IMR-90 (cell line): ENCODE data around the gene CATSPERE. TPM values are rescaled to one million over a fixed set of nuclear protein-coding genes. Genes with fewer than 3 reads are reported as not detected.
A peak's percentile ranks its signal among the peaks of the same experiment; 100 is the strongest.

ENCODE experiments used
- ATAC-seq: fragments of 200-7000 bp; cut with Tn5 transposase; 2 replicates; pipeline ENCODE4 v1.9.1; 2020; ENCODE audit warnings: low read depth, mild to moderate bottlenecking, moderate library complexity
- BruUV-seq: library from RNA; stranded (reverse); fragments of 400-500 nt; replicated peaks from 2 replicates; lab custom pipeline; 2021; lab: Mats Ljungman, UMichigan
- CTCF ChIA-PET: fragments of 300-600 bp; formaldehyde crosslinking; extraction: SDS; loops from one replicate; lab custom pipeline; 2021; ENCODE audit warnings: antibody characterized with exemption; lab: Yijun Ruan, JAX
- POLR2A ChIA-PET: fragments of 300-600 bp; sonication (Branson Sonifier 250); formaldehyde crosslinking; loops from one replicate; lab custom pipeline; 2022; ENCODE audit warnings: antibody characterized with exemption; ENCODE audit not compliant: unreplicated experiment; lab: Charles Lee
- DNase-seq: peaks from one replicate; pipeline ENCODE4 v3.0.0; 2013
- H2AFZ ChIP-seq: replicated peaks from 2 replicates; pipeline ENCODE3; 2013; ENCODE audit warnings: low read length, mild to moderate bottlenecking; ENCODE audit not compliant: poor library complexity
- H2AK5ac ChIP-seq: 2 replicates; pipeline ENCODE4 v1.6.1; 2013; ENCODE audit warnings: low read depth, low read length, inconsistent platforms
- H2AK9ac ChIP-seq: replicated peaks from 2 replicates; pipeline ENCODE3; 2013; ENCODE audit warnings: mild to moderate bottlenecking, low read depth, low read length, moderate library complexity; ENCODE audit not compliant: poor library complexity
- H2BK120ac ChIP-seq: 2 replicates; pipeline ENCODE4 v1.6.1; 2013; ENCODE audit warnings: low read depth, low read length, inconsistent platforms
- H2BK15ac ChIP-seq: 3 replicates; pipeline ENCODE4 v1.6.1; 2013; ENCODE audit warnings: low read depth, low read length, inconsistent platforms
- H2BK20ac ChIP-seq: 2 replicates; pipeline ENCODE4 v1.6.1; 2013; ENCODE audit warnings: low read depth, mild to moderate bottlenecking, inconsistent platforms, low read length, moderate library complexity
- H2BK5ac ChIP-seq: 2 replicates; pipeline ENCODE4 v1.6.1; 2013; ENCODE audit warnings: mild to moderate bottlenecking, low read depth, low read length, inconsistent platforms; ENCODE audit not compliant: poor library complexity, severe bottlenecking
- H3K14ac ChIP-seq: replicated peaks from 2 replicates; pipeline ENCODE4 v1.6.1; 2013; ENCODE audit warnings: low read depth, low read length, inconsistent platforms
- H3K18ac ChIP-seq: 2 replicates; pipeline ENCODE4 v1.6.1; 2013; ENCODE audit warnings: low read depth, low read length, control low read depth
- H3K23ac ChIP-seq: 2 replicates; pipeline ENCODE4 v1.6.1; 2013; ENCODE audit warnings: low read depth, low read length, inconsistent platforms
- H3K27ac ChIP-seq: 2 replicates; pipeline ENCODE4 v1.5.1; 2013; ENCODE audit warnings: mild to moderate bottlenecking, control low read depth, low read length; ENCODE audit not compliant: insufficient read depth
- H3K27me3 ChIP-seq: 2 replicates; pipeline ENCODE4 v1.6.1; 2013; ENCODE audit warnings: low read length; ENCODE audit not compliant: control insufficient read depth, insufficient read depth
- H3K36me3 ChIP-seq: 2 replicates; pipeline ENCODE4 v1.6.1; 2013; ENCODE audit warnings: low read length, mixed read lengths; ENCODE audit not compliant: control insufficient read depth, insufficient read depth
- H3K4ac ChIP-seq: 2 replicates; pipeline ENCODE4 v1.6.1; 2013; ENCODE audit warnings: low read depth, low read length, inconsistent platforms
- H3K4me1 ChIP-seq: 2 replicates; pipeline ENCODE4 v1.6.1; 2013; ENCODE audit warnings: low read length, mixed read lengths; ENCODE audit not compliant: control insufficient read depth, insufficient read depth
- H3K4me2 ChIP-seq: 2 replicates; pipeline ENCODE4 v1.6.1; 2013; ENCODE audit warnings: low read depth, mild to moderate bottlenecking, control low read depth, low read length, moderate library complexity
- H3K4me3 ChIP-seq: 2 replicates; pipeline ENCODE4 v1.5.1; 2013; ENCODE audit warnings: low read depth, mild to moderate bottlenecking, control low read depth, low read length, moderate library complexity; ENCODE audit not compliant: insufficient read depth
- H3K56ac ChIP-seq: 2 replicates; pipeline ENCODE4 v1.6.1; 2013; ENCODE audit warnings: low read length, inconsistent platforms; ENCODE audit not compliant: insufficient read depth; ENCODE audit errors: extremely low read depth
- H3K79me1 ChIP-seq, 2 experiments: 2 replicates each; pipeline ENCODE4 v1.6.1; 2013; ENCODE audit warnings: low read length in 2 of 2, inconsistent platforms in 1 of 2, low read depth in 1 of 2
- H3K9ac ChIP-seq: 2 replicates; pipeline ENCODE4 v1.6.1; 2013; ENCODE audit warnings: low read depth, low read length, control low read depth
- H3K9me1 ChIP-seq: 2 replicates; pipeline ENCODE4 v1.6.1; 2013; ENCODE audit warnings: low read length, inconsistent platforms; ENCODE audit not compliant: insufficient read depth
- H3K9me3 ChIP-seq: 2 replicates; pipeline ENCODE4 v1.6.1; 2013; ENCODE audit warnings: low read length; ENCODE audit not compliant: control insufficient read depth, insufficient read depth
- H4K20me1 ChIP-seq: 2 replicates; pipeline ENCODE4 v1.6.1; 2013; ENCODE audit warnings: low read length, inconsistent platforms; ENCODE audit not compliant: insufficient read depth
- H4K5ac ChIP-seq: 2 replicates; pipeline ENCODE4 v1.6.1; 2013; ENCODE audit warnings: mild to moderate bottlenecking, low read depth, low read length, control low read depth
- H4K8ac ChIP-seq, 2 experiments: 2 replicates each; pipeline ENCODE4 v1.6.1; 2013; ENCODE audit warnings: low read depth in 2 of 2, low read length in 2 of 2, control low read depth in 1 of 2, inconsistent platforms in 1 of 2
- H4K91ac ChIP-seq: 2 replicates; pipeline ENCODE4 v1.6.1; 2013; ENCODE audit warnings: low read depth, low read length, inconsistent platforms; ENCODE audit not compliant: insufficient read depth
- BHLHE40 ChIP-seq: fragments of 150-350 bp; IDR thresholded peaks from 2 replicates; pipeline ENCODE4 v1.6.1; 2016; ENCODE audit warnings: mild to moderate bottlenecking, low read depth, low read length
- CEBPB ChIP-seq: IDR thresholded peaks from 2 replicates; pipeline ENCODE4 v1.6.1; 2012; ENCODE audit warnings: low read depth, low read length, improper control_type of control experiment
- CTCF ChIP-seq: conservative IDR thresholded peaks from 2 replicates; pipeline ENCODE4 v1.5.1; 2012; ENCODE audit warnings: mild to moderate bottlenecking, low read depth, low read length, improper control_type of control experiment
- FOS ChIP-seq: fragments of 150-350 bp; IDR thresholded peaks from 2 replicates; pipeline ENCODE4 v1.6.1; 2016; ENCODE audit warnings: low read depth, low read length
- MAFK ChIP-seq: IDR thresholded peaks from 2 replicates; pipeline ENCODE4 v1.6.1; 2012; ENCODE audit warnings: low read depth, low read length, improper control_type of control experiment
- NFE2L2 ChIP-seq: fragments of 150-350 bp; IDR thresholded peaks from 2 replicates; pipeline ENCODE4 v1.6.1; 2016; ENCODE audit warnings: low read depth, mild to moderate bottlenecking, low read length
- POLR2A ChIP-seq: IDR thresholded peaks from 2 replicates; pipeline ENCODE4 v1.6.1; 2012; ENCODE audit warnings: mild to moderate bottlenecking, low read depth, low read length
- RAD21 ChIP-seq: IDR thresholded peaks from 2 replicates; pipeline ENCODE4 v1.6.1; 2012; ENCODE audit warnings: low read length, improper control_type of control experiment
- USF2 ChIP-seq: fragments of 150-350 bp; IDR thresholded peaks from 2 replicates; pipeline ENCODE4 v1.6.1; 2017; ENCODE audit warnings: mild to moderate bottlenecking, antibody characterized with exemption, low read length, low read depth
- WGBS, 2 experiments: methylation state at CpG; one replicate each; pipeline versions ENCODE4 v1.1.5 to v1.1.7; 2013; ENCODE audit warnings: missing lambda C conversion rate in 2 of 2; ENCODE audit not compliant: insufficient read length in 1 of 2; ENCODE audit errors: extremely low coverage in 2 of 2; 5-methylcytosine and 5-hydroxymethylcytosine counted together
- dilution Hi-C: fragments of 300-500 bp; cut with HindIII; formaldehyde crosslinking; loops from one replicate; pipeline ENCODE4 v1.14.3; 2018; ENCODE audit warnings: low sequenced_read_pairs; ENCODE audit not compliant: unreplicated experiment
- in situ Hi-C: fragments of 300-500 bp; cut with MboI; formaldehyde crosslinking; loops from 3 replicates; pipeline ENCODE4 v1.14.3; 2019; ENCODE audit warnings: low sequenced_read_pairs, inconsistent platforms, mixed read lengths
- intact Hi-C: fragments of 100-400 bp; cut with micrococcal nuclease; formaldehyde crosslinking; loops from 2 replicates; pipeline ENCODE4 v1.10.0; 2022
- polyA plus RNA-seq, 3 experiments: library from polyadenylated mRNA; depleted of rRNA; stranded (reverse); fragments of >200 nt; gene quantifications; 2 replicates each; pipeline ENCODE4 v1.2.3, GENCODE V29; 2012; ENCODE audit warnings: low replicate concordance in 1 of 3
- total RNA-seq: library from RNA; depleted of rRNA; stranded (reverse); fragments of >200 nt; gene quantifications from 2 replicates; pipeline ENCODE4 v1.2.3, GENCODE V29; 2012

The CATSPERE gene
- total and polyA plus RNA-seq, 2 of the 4 experiments (the other 2 are of a cell fraction), result 0.07 to 0.18 TPM

GRCh38 chr1:244599937-244600350, 138.9 kb downstream of the CATSPERE start:
- no peaks in the 10 kb centered on the region for H3K9me3 ChIP-seq
- peak overlapping the region; percentile 76 for H2BK5ac ChIP-seq
- peak overlapping the region; percentile 69 for H3K9ac ChIP-seq
- no peak overlapping the region for H4K91ac ChIP-seq
- H3K4me1 ChIP-seq, result peaks cover 5% of the 10 kb centered on the region
- peaks cover 7% of the 10 kb centered on the region; the same call in 1 of the 2 replicates for H3K27me3 ChIP-seq
- dilution Hi-C loops, result no loop called here
- H3K27ac ChIP-seq, result peak overlapping the region; percentile 73; the same call in 1 of the 2 replicates
- H4K20me1 ChIP-seq, result no peaks in the 10 kb centered on the region
- ATAC-seq, result peak; percentile 98
- peak overlapping the region; percentile 60 for H2AFZ ChIP-seq
- H3K4me2 ChIP-seq, result peak overlapping the region; percentile 98
- no peak overlapping the region for H2AK5ac ChIP-seq
- H3K56ac ChIP-seq, result peak overlapping the region; percentile 42; the same call in 1 of the 2 replicates
- in situ Hi-C loops, result no loop called here
- H3K4ac ChIP-seq, result peak overlapping the region; percentile 81
- H3K79me1 ChIP-seq, result no peaks in the 10 kb centered on the region
- ChIA-PET CTCF (interaction anchor here (1.7 kb wide), 1 partner anchor 443 kb away, joined by 4 read pairs; no protein-coding TSS in a partner anchor), POLR2A (interaction anchor here (0.6 kb wide), 1 partner anchor 757 kb away, joined by 3 read pairs; no protein-coding TSS in a partner anchor)
- no TSS peak for BruUV-seq
- TF ChIP-seq MAFK (peak; percentile 41; the same call in 1 of the 2 replicates), NFE2L2 (no peak), CEBPB (peak; percentile 46), BHLHE40 (peak; percentile 97), FOS (peak; percentile 100), POLR2A (peak; percentile 81), USF2 (peak; percentile 45; the same call in 1 of the 2 replicates), RAD21 (no peak), CTCF (no peak)
- H3K9me1 ChIP-seq, result peaks cover 4% of the 10 kb centered on the region; the same call in 1 of the 2 replicates
- peak overlapping the region; percentile 76; the same call in 1 of the 2 replicates for H2BK120ac ChIP-seq
- peak overlapping the region; percentile 47 for H2AK9ac ChIP-seq
- H4K5ac ChIP-seq, result peak overlapping the region; percentile 83
- H3K36me3 ChIP-seq, result no peaks in the 10 kb centered on the region
- H2BK20ac ChIP-seq, result peak overlapping the region; percentile 67
- intact Hi-C loops, result loop anchor here (2.0 kb wide), 1 partner anchor 371 kb away; no protein-coding TSS in a partner anchor
- WGBS, 2 experiments, result no CpG with 5 or more reads among the region's 7 CpGs
- peak overlapping the region; percentile 60 for H3K4me3 ChIP-seq
- peak; percentile 98 for DNase-seq
- H3K14ac ChIP-seq, result peak overlapping the region; percentile 79
- peak overlapping the region; percentile 22 to 72; a peak in 1 of 4 replicates for H4K8ac ChIP-seq
- H3K18ac ChIP-seq, result peak overlapping the region; percentile 89
- peak overlapping the region; percentile 8; the same call in 1 of the 3 replicates for H2BK15ac ChIP-seq
- peak overlapping the region; percentile 67; the same call in 1 of the 2 replicates for H3K23ac ChIP-seq
